Endodermal cell (in vitro differentiated cells): ENCODE measurements around the gene GRM8. TPM values are rescaled to one million over a fixed set of nuclear protein-coding genes. Genes with fewer than 3 reads are reported as not detected.

Experiments
- DNase-seq: peaks from one replicate; pipeline ENCODE4 v3.0.0-alpha.2; 2017
- H3K27ac ChIP-seq: 2 replicates; pipeline ENCODE4 v1.5.1; 2013; ENCODE audit warnings: mild to moderate bottlenecking, low read depth, low read length, moderate library complexity
- H3K27me3 ChIP-seq: 2 replicates; pipeline ENCODE4 v1.6.1; 2013; ENCODE audit warnings: mild to moderate bottlenecking, low read length, moderate library complexity; ENCODE audit not compliant: insufficient read depth, control insufficient read depth, poor library complexity, severe bottlenecking
- H3K36me3 ChIP-seq: 2 replicates; pipeline ENCODE4 v1.7.0; 2013; ENCODE audit warnings: mild to moderate bottlenecking, low read length, moderate library complexity; ENCODE audit not compliant: control insufficient read depth, insufficient read depth
- H3K4me1 ChIP-seq: one replicate; pipeline ENCODE4 v1.7.0; 2013; ENCODE audit warnings: low read length; ENCODE audit not compliant: control insufficient read depth, insufficient read depth
- H3K4me3 ChIP-seq: 2 replicates; pipeline ENCODE4 v1.5.1; 2013; ENCODE audit warnings: mild to moderate bottlenecking, low read length, moderate library complexity
- H3K9ac ChIP-seq: 2 replicates; pipeline ENCODE4 v1.6.1; 2013; ENCODE audit warnings: mild to moderate bottlenecking, low read length, moderate library complexity; ENCODE audit not compliant: poor library complexity, severe bottlenecking; ENCODE audit errors: extremely low read depth
- H3K9me3 ChIP-seq: 2 replicates; pipeline ENCODE4 v1.6.1; 2013; ENCODE audit warnings: mild to moderate bottlenecking, low read length, moderate library complexity; ENCODE audit not compliant: control insufficient read depth
- H3K27ac Mint-ChIP-seq: 2 replicates; pipeline ENCODE4 v1.8.0; 2020; ENCODE audit warnings: mixed read lengths
- H3K27me3 Mint-ChIP-seq: 2 replicates; pipeline ENCODE4 v1.8.0; 2021; ENCODE audit warnings: mild to moderate bottlenecking, mixed read lengths; ENCODE audit not compliant: insufficient read depth
- H3K36me3 Mint-ChIP-seq: 2 replicates; pipeline ENCODE4 v1.8.0; 2020; ENCODE audit warnings: low read depth, mixed read lengths
- H3K4me1 Mint-ChIP-seq: 2 replicates; pipeline ENCODE4 v1.8.0; 2020; ENCODE audit warnings: mixed read lengths
- H3K4me3 Mint-ChIP-seq: 2 replicates; pipeline ENCODE4 v1.8.0; 2020; ENCODE audit warnings: mild to moderate bottlenecking, moderate library complexity, mixed read lengths
- H3K9me3 Mint-ChIP-seq: 2 replicates; pipeline ENCODE4 v1.8.0; 2020; ENCODE audit warnings: mild to moderate bottlenecking, mixed read lengths
- WGBS, 2 experiments: methylation state at CpG; one replicate each; pipeline versions ENCODE4 v1.1.5 to v1.1.7; 2013; ENCODE audit warnings: missing lambda C conversion rate in 2 of 2, mixed read lengths in 1 of 2; ENCODE audit not compliant: insufficient coverage in 1 of 2, insufficient read length in 1 of 2; 5-methylcytosine and 5-hydroxymethylcytosine counted together
- total RNA-seq, 2 donors: library from RNA; stranded (reverse); fragmentation: NEBNext Ultra II Directional in 1 of 2; extraction: Animal tissue kit (Norgen Biotek cat#: 25700) in 1 of 2; gene quantifications; 2 replicates in 1 of 2; 3 replicates in 1 of 2; pipeline ENCODE4 v1.2.1, GENCODE V29; 2021
- TF ChIP-seq, protein P1 (sequence below): fragments of 200-600 bp; sonication (generic); conservative IDR thresholded peaks from 2 replicates; pipeline ENCODE4 v1.5.0; 2021; ENCODE audit warnings: antibody characterized with exemption, mild to moderate bottlenecking

The GRM8 gene
- total RNA-seq, 2 donors from 2014 or later: 0.93 to 2.0 TPM

DNA sequence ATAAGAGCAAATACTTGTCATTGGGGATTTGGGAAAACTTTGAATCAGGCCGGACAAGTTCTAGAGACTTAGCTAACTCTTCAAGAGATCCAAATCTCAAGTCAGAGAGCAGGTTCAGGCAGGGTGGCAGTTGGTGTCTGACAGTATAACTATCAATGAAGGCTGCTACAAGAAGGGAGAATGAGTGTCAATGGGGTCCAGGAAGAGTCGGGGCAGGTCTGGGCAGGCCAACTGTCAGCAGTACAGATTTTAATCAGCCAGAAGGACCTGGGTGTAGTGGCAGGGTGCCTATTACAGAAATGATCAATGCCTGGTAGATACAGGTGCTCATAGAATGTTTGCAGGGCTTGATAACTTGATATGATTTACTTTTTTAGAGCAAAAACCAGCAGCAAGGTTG lies 751.1 kb downstream of the GRM8 start:
- Histone ChIP-seq H3K4me3 (no peak overlapping the region), H3K4me1 (peaks cover 11% of the 10 kb centered on the region), H3K27ac (no peak overlapping the region), H3K9ac (no peak overlapping the region), H3K27me3 (no peaks in the 10 kb centered on the region), H3K9me3 (no peaks in the 10 kb centered on the region), H3K36me3 (no peaks in the 10 kb centered on the region)
- Mint-ChIP-seq H3K27me3 (no peaks in the 10 kb centered on the region), H3K27ac (no peak overlapping the region), H3K36me3 (no peaks in the 10 kb centered on the region), H3K4me3 (no peak overlapping the region), H3K9me3 (no peaks in the 10 kb centered on the region), H3K4me1 (peaks cover 10% of the 10 kb centered on the region)
- TF ChIP-seq, protein P1, sequence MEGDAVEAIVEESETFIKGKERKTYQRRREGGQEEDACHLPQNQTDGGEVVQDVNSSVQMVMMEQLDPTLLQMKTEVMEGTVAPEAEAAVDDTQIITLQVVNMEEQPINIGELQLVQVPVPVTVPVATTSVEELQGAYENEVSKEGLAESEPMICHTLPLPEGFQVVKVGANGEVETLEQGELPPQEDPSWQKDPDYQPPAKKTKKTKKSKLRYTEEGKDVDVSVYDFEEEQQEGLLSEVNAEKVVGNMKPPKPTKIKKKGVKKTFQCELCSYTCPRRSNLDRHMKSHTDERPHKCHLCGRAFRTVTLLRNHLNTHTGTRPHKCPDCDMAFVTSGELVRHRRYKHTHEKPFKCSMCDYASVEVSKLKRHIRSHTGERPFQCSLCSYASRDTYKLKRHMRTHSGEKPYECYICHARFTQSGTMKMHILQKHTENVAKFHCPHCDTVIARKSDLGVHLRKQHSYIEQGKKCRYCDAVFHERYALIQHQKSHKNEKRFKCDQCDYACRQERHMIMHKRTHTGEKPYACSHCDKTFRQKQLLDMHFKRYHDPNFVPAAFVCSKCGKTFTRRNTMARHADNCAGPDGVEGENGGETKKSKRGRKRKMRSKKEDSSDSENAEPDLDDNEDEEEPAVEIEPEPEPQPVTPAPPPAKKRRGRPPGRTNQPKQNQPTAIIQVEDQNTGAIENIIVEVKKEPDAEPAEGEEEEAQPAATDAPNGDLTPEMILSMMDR: no peak
- WGBS, 2 experiments: 73 to 88% methylated on average over 1 to 2 of the region's 2 CpGs
- DNase-seq: no peak

DNA sequence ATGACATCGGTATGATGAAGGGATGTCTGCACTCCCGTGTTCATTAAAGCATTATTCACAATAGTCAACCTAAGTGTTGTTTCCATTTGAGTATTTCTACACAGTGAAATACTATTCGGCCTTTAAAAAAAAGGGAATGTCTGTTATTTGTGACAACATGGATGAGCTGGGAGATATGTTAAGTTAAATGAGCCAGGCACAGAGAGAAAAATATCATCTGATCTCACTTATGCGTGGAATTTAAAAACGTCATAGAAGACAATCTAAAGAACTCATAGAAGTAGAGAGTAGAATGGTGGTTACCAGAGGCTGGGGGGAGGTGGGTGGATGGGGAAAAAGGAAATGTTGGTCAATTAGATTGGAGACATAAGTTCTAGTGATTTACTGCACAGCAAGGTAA lies 753.3 kb downstream of the GRM8 start:
- H3K9me3 ChIP-seq: no peaks in the 10 kb centered on the region
- no peak overlapping the region for H3K4me3 Mint-ChIP-seq
- no peaks in the 10 kb centered on the region for H3K27me3 Mint-ChIP-seq
- H3K9ac ChIP-seq: no peak overlapping the region
- no peaks in the 10 kb centered on the region for H3K27me3 ChIP-seq
- 86 to 100% methylated on average over 1 to 5 of the region's 5 CpGs for WGBS, 2 experiments
- H3K27ac ChIP-seq: no peak overlapping the region
- no peaks in the 10 kb centered on the region for H3K9me3 Mint-ChIP-seq
- no peaks in the 10 kb centered on the region for H3K36me3 ChIP-seq
- H3K27ac Mint-ChIP-seq: no peak overlapping the region
- peaks cover 21% of the 10 kb centered on the region for H3K4me1 ChIP-seq
- H3K4me1 Mint-ChIP-seq: peaks cover 17% of the 10 kb centered on the region
- no peak overlapping the region for H3K4me3 ChIP-seq
- TF ChIP-seq, protein P1: no peak
- no peaks in the 10 kb centered on the region for H3K36me3 Mint-ChIP-seq
- no peak for DNase-seq

DNA sequence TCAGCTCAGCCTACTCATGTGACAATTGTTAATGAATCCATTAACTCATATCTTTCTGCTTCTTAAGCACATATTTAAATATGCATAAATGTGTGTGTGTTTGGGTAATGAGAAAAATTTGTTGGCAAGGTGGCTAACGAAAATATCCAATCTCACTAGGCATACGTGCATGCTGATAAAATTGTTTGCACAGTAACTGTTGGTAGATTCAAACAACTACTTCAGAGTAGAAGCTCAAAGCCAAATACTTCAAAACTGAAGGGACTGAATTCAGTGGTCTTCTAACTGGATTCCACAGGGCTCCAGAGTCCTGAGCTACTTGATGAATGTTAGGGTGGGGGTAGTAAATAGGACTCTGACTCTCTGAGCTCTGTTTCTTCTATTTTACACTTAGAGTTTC lies 757.0 kb downstream of the GRM8 start:
- Histone ChIP-seq H3K9me3 (no peaks in the 10 kb centered on the region), H3K4me1 (peaks cover 16% of the 10 kb centered on the region), H3K27ac (no peak overlapping the region), H3K4me3 (no peak overlapping the region), H3K27me3 (no peaks in the 10 kb centered on the region), H3K9ac (no peak overlapping the region), H3K36me3 (no peaks in the 10 kb centered on the region)
- TF ChIP-seq, protein P1: no peak
- Mint-ChIP-seq H3K9me3 (no peaks in the 10 kb centered on the region), H3K36me3 (no peaks in the 10 kb centered on the region), H3K4me1 (peaks cover 15% of the 10 kb centered on the region), H3K27ac (no peak overlapping the region), H3K4me3 (no peak overlapping the region), H3K27me3 (no peaks in the 10 kb centered on the region)
- no peak for DNase-seq
- 73 to 94% methylated on average over 2 of the region's 2 CpGs for WGBS, 2 experiments
